NCI-H2107 treated with DMSO at 0.1 percent for 48 hours (cell line): ENCODE data around the gene MKNK2.
A peak's percentile ranks its signal among the peaks of the same experiment; 100 is the strongest.

Experiments used
- DNase-seq: peaks from one replicate; lab custom pipeline; 2025; ENCODE audit not compliant: unreplicated experiment; lab: John Stamatoyannopoulos, UW

MKNK2 gene

GRCh38 chr19:2058570-2059421 lies 7.8 kb upstream of the MKNK2 start:
- no peak for DNase-seq

GRCh38 chr19:2057484-2058469 lies 6.7 kb upstream of the MKNK2 start:
- DNase-seq = no peak

DNA sequence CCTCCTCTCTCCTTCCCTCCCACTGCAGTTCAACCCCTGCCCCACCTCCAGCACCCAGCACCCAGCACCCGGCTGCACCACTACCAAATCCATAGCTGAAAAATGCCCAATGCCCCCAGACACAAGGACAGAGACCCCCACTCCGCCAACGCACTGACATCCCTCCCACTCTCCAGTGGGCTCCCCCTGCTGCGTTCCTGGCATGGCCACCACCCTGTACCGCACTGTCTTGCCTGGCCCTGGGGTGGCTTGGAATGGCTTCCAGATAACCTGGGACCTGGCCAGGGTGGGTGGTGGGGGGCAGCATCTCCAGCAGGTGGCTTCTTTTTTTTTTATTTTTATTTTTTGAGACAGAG lies 5.8 kb upstream of the MKNK2 start:
- no peak for DNase-seq

DNA sequence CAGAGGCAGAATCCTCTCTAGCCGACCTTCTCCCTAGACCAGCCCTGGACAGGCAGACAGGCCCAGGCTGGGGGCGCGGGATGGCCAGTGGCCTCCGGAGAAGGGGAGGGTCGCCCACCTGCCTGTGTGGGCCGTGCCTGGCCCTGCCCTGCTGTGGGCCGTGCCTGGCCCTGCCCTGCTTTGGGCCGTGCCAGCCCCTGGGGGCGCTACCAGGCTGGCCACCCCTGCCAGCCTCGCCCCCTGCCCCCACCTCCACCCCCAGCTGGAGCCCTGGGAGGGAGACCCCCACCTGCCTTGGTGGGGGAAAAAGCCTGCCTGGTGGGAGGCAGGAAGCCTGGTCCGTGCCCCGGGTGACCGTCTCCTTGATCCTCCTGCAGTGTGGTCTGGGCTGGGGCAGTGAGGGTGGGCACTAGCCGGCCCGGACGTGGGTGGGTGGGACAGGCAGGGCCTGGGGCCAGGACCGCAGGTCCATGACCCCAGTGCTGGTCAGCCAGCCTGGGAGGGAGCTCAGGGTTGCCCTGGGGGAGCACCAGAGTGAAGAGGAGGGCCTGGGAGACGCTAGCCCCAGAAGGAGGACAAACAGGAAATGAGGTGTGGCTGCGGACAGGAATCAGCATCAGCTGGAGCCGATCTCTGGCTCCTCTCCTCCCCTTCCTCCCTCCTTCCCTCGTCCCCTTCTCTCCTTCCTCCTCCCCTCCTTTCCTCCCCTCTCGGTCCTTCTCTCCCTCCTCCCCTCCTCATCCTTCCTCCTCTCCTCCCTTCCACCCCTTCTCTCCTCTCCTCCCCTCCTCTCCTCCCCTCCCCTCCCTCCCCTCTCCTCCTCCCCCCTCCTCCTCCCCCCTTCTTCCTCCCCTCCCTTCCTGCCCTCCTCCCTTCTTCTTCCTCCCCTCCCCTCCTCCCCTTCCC lies 5.1 kb upstream of the MKNK2 start:
- no peak for DNase-seq

DNA sequence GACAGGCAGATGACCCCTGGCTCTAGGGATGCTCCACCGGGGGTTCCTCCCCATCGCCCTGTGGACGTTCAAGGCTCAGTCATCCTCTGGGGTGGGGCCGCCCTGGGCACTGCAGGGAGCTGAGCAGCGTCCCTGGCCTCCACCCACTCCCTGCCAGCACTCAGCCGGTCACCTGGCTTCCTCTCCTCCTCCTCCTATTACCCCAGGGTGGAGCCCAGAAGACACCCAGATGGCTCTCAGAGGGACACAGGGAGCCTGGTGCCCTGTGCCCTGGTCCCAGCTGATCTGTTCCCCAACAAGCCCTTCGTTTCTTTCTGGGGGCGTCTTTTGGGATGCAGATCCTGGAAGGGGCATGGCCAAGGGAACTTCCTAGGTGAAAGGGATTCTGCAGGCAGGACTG lies 3.7 kb upstream of the MKNK2 start:
- DNase-seq = no peak

DNA sequence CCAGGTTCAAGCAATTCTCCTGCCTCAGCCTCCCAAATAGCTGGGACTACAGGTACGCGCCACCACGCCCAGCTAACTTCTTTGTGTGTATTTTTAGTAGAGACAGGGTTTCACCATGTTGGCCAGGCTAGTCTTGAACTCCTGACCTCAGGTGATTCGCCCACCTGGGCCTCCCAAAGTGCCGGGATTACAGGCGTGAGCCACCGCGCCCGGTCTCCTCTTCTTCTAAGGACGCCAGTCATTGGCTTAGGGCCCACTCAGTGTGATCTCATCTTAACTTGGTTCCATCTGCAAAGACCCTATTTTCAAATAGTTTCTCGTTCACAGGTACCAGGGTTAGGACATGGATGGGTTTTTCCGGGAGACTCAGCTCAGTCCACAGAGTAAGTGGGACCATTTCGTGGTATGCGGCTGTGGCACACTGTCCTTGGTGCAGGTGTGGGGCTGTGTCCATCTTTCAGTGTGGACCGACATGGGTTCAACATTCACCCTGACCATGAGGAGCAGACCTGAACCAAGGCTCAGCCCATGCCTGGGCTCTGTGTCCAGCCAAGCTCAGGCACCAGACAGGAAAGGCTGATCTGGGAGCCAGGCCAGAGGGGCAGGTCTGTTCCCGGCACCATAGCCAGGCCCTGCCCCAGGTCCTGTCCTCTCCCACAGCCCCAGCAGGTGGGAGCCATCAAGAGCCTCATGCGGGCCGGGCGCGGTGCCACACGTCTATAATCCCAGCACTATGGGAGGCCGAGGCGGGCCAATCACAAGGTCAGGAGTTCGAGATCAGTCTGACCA lies 2.8 kb upstream of the MKNK2 start:
- no peak for DNase-seq

- no peak for DNase-seq
Observed at GRCh38 chr19:2051773-2052704, 995 bp upstream of the MKNK2 start.

GRCh38 chr19:2050349-2050990 lies 574 bp downstream of the MKNK2 start:
- no peak for DNase-seq

- peak; percentile 19 for DNase-seq
Observed at GRCh38 chr19:2049741-2050348, 1.2 kb downstream of the MKNK2 start.

GRCh38 chr19:2048959-2049740 lies 1.9 kb downstream of the MKNK2 start:
- DNase-seq = no peak

- no peak for DNase-seq
Observed at GRCh38 chr19:2048104-2048958, 2.7 kb downstream of the MKNK2 start.

- DNase-seq = no peak
Observed at GRCh38 chr19:2047449-2048103, 3.5 kb downstream of the MKNK2 start.

DNA sequence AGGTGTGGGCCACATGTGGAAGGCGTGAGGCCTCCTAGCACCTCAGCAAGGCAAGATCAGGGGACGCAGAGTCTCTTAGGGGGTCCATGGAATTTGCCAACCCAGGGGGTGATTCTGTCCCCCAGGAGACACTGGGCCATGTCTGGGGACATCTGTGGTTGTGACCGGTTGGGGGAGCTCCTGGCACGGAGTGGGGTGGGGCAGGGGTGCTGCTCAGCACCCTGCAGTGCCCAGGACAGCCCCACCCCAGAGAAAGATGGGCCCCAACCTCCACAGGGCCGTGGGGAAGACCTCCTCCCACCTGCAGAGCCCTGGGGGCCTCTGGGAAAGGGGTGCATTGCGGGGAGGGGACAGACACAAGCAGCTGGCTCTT lies 4.0 kb downstream of the MKNK2 start:
- DNase-seq = no peak

DNA sequence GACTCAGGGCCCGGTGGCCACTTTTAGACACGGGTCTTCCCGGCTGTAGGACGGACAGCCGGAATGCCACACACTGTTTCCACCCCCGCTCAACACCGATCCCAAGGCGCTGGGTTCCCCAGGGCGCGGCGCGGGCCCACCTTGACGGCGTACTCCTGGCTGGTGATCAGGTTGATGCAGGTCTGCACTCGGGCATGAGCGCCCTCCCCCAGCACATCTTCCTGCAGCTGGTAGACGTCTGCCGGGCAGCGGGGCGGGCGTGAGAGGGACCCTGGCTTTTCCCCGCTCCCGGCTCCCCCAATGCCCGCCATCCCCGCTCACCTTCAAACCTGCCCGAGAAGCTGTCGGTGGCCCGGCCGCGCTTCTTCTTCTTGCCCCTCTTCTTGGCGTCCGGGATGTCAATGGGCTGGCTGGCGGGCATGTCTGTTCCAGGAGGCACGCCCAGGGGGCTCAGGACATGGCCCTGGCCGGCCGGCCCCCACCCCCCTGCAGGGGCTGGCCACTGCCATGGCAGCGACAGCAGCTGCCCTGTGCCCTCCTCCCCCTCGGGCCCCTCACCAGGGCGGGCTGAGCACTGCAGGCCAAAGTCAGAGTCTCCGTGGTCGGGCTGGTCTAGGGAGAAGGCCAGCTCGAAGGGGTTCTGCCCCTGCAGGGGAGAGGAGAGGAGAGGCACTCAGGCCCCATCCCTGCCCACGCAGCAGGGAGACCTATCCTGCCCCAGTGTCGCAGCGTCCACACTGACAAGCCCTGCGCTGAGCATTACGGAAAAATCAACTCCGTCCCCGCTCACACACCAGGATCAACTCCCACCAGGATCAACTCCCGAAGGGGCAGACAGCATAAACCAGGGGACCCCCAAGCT lies 4.8 kb downstream of the MKNK2 start:
- no peak for DNase-seq

DNA sequence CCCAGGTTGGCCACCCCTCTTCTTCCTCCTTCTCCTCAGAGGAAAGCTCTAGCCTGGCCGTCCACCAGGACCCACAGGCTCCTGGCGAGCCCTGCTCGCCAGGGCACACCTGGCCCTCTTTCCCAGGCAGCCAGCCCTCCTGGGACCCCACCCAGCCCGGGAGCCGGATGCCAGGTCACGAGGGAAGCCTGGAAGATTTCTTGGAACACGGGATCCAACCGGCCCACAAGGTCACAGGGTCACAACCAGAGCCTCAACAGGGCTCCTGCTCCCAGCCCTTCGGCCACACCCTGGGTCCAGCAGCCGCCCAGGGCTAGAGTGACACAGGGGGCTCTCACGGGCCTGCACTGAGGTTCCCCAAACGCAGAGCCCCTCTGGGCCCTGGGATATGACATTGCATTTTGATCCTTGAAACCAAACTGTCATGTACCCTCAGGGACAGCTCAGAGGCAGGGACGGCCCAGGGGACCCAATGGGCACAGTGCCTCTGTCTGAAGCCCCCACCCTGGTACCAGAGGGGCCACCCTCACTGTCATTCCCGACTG lies 5.5 kb downstream of the MKNK2 start:
- DNase-seq = no peak
